ENCODE data around the gene VPS16. TPM values are rescaled to one million over a fixed set of nuclear protein-coding genes. Genes with fewer than 3 reads are reported as not detected.
"Not testable (repeated sequence)": the region's sequence is repeated elsewhere in the genome, so short reads cannot be mapped to it uniquely, and the experiment has no call there.

Gene VPS16
- polyA plus RNA-seq, 3 donors: 34.5 to 38.0 (median 35.3) TPM

GRCh38 chr20:2806351-2806701 lies 34.2 kb upstream of the VPS16 start:
- DNase-seq (ENCODE audit: low read depth in 3 of 3, low spot score in 2 of 3): no peak

GRCh38 chr20:2807019-2807418 lies 33.5 kb upstream of the VPS16 start:
- DNase-seq (ENCODE audit: low read depth in 3 of 3, low spot score in 2 of 3): no peak

GRCh38 chr20:2807929-2808328 lies 32.6 kb upstream of the VPS16 start:
- not testable (repeated sequence) for DNase-seq (ENCODE audit: low read depth in 3 of 3, low spot score in 2 of 3)

DNA sequence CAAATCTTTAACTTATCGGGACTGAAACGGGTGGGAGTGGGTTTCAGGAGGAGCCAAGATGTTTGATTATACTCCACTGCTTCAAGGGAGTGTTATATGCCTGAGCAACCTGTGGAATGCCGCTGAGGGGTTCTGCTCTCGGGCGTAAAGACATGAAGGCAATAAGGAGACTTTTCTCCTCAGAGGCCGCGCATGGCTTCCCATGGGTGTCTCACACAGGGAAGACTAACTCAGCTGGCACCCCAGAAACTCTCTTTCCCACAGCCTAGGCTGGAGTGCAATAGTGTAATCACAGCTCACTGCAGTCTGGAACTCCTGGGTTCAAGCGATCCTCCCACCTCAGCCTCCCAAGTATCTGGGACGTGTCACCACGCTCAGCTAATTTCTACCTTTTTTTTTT lies 30.9 kb upstream of the VPS16 start:
- no peak for DNase-seq (ENCODE audit: low read depth in 3 of 3, low spot score in 2 of 3)

GRCh38 chr20:2812189-2812588 lies 28.4 kb upstream of the VPS16 start:
- DNase-seq (ENCODE audit: low read depth in 3 of 3, low spot score in 2 of 3): no peak

DNA sequence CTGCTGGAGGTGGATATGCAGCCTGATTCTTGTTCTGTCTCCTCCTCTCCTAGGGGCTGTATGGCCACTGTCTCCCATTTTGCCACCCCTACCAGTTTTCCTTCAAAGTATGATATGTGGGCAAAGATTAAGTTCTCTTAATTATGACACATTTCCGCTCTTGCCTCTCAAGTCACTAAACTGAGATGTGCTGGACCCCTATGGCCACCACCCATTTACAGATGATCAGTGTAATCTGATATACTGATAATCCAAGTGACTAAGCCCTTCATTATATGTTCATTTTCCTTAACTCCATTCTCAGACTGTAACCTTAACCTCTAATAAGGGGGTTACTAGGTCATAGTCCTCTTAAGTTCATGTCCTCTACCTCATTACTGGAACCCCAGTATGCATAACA lies 26.5 kb upstream of the VPS16 start:
- no peak for DNase-seq (ENCODE audit: low read depth in 3 of 3, low spot score in 2 of 3)

- DNase-seq (ENCODE audit: low read depth in 3 of 3, low spot score in 2 of 3): no peak
Measured at GRCh38 chr20:2814587-2815051, 25.9 kb upstream of the VPS16 start, which contains the start of gene C20orf141. TSS of gene C20orf141 (plus strand) at chr20:2814987. CDS start at chr20:2815185, 198 bp downstream.

DNA sequence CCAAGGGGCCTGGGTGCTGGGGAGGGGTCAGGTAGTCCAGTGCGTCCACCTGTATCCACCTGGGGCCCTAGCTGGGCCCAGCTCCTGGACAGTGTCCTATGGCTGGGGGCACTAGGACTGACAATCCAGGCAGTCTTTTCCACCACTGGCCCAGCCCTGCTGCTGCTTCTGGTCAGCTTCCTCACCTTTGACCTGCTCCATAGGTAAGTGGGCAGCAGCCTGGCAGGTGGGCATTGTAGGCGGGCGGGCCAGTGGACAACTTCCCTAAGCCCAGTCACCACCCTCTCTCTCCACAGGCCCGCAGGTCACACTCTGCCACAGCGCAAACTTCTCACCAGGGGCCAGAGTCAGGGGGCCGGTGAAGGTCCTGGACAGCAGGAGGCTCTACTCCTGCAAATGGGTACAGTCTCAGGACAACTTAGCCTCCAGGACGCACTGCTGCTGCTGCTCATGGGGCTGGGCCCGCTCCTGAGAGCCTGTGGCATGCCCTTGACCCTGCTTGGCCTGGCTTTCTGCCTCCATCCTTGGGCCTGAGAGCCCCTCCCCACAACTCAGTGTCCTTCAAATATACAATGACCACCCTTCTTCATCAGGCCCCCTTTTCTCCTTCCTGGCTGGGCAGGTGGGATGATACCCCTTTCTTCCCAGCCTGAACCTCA lies 25.2 kb upstream of the VPS16 start:
- DNase-seq (ENCODE audit: low read depth in 3 of 3, low spot score in 2 of 3): no peak

DNA sequence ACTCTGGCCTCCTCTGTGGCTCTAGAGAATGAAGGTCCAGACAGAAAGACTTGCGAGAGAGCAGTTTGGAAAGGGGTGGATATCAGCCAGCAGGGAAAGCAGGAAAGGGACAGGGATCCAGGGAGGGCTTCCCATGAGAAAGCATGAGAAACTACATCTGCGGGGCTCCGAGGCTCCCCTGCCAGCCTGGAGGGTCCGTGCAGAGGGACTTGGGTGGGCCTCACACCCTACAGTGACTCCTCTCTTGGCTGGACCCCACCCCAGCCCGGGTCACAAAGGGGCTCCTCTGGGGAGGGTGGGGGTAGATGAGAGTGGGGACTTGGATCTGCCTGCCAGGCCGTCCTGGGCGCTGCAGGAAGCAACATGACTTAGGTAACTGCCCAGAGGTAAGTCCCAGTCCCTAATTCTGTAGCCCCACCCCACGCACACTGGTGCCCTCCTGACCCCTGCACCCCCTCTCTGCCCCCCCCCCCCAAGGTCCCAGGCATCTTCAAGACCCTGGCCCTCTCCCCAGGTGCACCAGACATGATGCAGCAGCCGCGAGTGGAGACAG lies 24.4 kb upstream of the VPS16 start, which contains the start of gene TMEM239:
TSS of gene TMEM239 (plus strand) at position 335 of the 553 bp plus-strand sequence. CDS start at position 526, 191 bp downstream.
- DNase-seq (ENCODE audit: low read depth in 3 of 3, low spot score in 2 of 3): no peak

- DNase-seq (ENCODE audit: low read depth in 3 of 3, low spot score in 2 of 3): no peak
Measured at GRCh38 chr20:2816583-2817340, 23.8 kb upstream of the VPS16 start.

- DNase-seq (ENCODE audit: low read depth in 3 of 3, low spot score in 2 of 3): no peak
Measured at GRCh38 chr20:2817341-2817726, 23.2 kb upstream of the VPS16 start.

GRCh38 chr20:2817891-2818595 lies 22.5 kb upstream of the VPS16 start:
- DNase-seq (ENCODE audit: low read depth in 3 of 3, low spot score in 2 of 3): no peak

DNA sequence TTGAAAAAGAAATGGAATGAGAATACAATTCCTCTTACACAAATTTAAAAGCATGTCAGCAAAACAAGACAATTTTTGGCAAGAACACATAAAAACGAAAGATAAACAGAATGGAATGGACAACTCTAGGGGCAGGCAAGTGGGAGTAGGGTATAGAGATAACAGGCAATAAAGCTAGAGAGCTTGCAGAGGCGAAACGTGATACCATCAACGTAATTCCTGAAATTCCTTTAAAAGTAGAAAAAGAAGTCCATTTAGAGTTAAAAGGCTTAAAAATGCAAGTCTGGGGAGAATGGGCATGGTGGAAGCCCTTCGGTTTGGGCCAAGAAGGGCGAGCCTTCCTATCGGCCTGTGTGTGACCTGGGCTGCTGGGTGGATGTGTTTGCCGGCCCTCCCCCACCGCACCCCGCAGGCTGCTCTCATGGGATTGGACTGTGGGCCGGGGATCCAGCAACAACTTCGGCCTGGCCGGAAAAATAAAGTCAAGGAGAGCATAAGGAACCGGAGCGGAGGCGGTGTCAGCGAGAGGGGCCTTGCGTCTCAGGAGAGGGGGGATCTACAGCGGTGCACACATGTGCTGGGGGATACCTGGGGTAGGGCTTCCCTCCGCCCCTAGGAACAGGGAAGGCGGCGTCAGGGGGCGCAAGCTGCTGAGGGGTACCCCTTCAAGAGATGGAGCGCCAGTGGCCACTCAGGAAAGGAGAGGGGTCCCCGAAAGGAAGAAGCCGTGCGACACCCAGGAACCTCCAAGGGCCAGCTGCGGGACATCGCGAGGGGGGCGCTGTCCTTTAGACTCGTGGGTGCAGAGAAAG lies 20.3 kb upstream of the VPS16 start:
- DNase-seq (ENCODE audit: low read depth in 3 of 3, low spot score in 2 of 3): no peak

DNA sequence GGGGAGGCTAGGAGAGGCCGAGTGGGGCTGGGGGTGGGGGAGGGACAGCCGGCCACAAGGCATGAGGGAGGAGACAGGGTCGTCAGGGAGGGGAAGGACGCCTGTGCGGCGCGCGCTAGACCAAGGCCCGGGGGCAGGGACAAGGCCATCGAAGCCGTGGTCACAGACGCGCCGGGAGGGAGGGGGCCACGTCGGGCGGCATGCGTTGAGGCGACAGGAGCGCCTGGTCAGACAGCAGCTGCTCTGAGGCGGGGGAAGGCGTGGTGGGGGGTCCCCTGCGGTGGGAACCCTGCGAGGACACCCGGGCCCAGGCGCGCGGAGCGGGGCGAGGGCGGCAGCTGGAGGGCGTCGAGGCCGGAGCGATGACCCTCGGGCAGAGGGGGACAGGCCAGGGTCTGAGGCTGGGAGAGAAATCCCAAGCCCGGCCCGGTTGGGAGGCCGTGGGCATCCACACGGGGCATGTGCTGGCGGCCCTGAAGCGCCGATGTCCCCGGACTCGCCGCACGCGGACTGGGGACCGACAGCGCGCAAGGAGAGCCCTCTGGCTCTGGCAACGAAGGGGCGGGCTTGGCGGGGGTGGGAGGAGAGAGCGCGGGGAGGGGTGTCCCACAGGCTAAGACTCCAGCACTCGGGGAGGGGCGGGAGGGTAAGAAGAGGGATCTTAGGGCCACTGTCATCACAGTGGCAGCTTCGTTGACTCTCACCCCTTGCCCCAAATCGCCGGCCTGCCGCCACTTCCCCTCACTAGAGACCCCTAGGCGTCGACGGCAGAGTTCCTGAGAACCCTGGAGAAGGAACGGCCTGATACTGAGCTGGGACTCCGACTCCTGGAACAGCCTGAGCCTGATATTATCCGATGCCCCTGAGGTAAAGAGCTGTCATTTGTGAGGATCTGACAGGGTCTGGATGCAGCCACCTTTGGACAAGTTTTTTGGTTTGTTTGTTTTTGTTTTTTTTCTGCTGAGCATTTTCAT lies 19.4 kb upstream of the VPS16 start:
- DNase-seq (ENCODE audit: low read depth in 3 of 3, low spot score in 2 of 3): no peak

DNA sequence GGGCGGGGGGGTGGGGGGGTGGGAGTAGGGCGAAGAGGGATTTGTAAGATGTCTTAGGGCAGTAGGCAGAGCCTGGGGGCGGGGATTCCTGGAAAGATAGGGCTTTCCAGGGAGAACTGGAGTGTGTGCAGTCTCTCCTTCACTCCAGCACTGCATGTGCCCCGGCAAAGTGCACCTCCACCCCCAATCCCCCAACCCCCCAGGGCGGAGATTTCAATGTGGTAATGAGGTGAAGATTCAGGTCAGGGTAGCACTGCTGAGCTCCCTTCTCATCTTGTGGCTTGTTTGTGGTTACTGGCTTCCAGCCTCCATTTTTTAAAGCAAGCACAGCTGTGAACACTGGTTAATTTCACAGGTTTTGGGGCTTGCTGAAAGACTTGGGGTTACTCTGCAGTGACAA lies 18.5 kb upstream of the VPS16 start:
- no peak for DNase-seq (ENCODE audit: low read depth in 3 of 3, low spot score in 2 of 3)

DNA sequence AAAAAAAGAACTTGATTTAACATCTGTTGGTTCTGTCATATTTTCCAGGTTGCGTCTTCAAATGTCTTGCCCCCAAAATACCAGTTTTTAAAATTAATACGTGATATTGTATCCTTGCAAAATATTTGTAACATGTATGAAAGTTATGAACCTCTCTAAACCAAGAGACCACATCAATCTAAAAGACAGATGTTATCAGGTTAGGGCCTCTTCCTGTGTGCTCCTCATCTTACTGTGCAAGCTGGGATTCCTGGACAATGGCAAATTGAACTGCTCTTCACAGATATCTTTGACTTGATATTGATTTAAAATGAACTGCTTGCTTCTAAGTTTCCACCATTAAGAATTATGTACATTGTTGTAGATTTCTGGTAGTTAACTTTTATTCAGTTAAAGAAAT lies 14.8 kb upstream of the VPS16 start:
- no peak for DNase-seq (ENCODE audit: low read depth in 3 of 3, low spot score in 2 of 3)

DNA sequence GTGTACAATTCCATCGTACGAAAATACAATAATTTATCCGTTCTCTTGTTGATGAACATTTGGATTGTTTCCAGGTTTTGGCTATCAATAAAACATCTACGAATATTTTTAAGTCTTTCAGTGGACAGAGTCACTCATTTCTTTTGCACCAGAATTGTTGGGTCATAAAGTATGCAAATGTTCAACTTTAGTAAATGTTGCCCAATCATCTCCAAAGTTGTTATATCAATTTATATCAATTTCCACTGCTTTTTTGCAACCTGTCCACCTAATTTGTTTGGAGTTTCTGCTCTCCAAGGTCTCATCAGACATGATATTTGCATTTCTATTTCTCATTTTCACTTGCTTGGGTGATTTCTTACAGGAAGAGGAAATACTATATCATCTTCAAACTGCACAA lies 13.9 kb upstream of the VPS16 start:
- DNase-seq (ENCODE audit: low read depth in 3 of 3, low spot score in 2 of 3): no peak

DNA sequence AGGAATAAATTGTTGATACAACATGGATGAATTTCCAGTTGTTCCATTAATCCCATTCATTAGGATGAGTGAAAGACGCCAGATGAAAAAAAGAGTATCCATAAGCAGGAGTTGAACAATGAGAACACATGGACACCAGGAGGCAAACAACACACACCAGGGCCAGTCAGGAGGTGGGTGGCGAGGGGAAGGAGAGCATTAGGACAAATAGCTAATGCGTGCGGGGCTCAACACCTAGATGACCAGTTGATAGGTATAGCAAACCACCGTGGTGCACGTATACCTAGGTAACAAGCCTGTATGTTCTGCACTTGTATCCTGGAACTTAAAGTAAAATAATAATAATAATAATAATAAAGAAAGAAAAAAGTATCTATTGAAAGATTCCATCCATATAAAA lies 11.2 kb upstream of the VPS16 start:
- DNase-seq (ENCODE audit: low read depth in 3 of 3, low spot score in 2 of 3): no peak

GRCh38 chr20:2831206-2831605 lies 9.3 kb upstream of the VPS16 start:
- DNase-seq (ENCODE audit: low read depth in 3 of 3, low spot score in 2 of 3): not testable (repeated sequence)

Measured in right renal cortex interstitium (tissue), 3 donors.